AG10803 (cell line): ENCODE results near the gene TTLL10.

Source experiments
- DNase-seq: peaks from one replicate; pipeline ENCODE4 v3.0.0; 2010; ENCODE audit warnings: low read depth
- H3K4me3 ChIP-seq: 2 replicates; pipeline ENCODE4 v1.5.1; 2011; ENCODE audit warnings: mild to moderate bottlenecking, low read length, control low read depth
- TF ChIP-seq, protein P1 (sequence below): conservative IDR thresholded peaks from 2 replicates; pipeline ENCODE4 v1.5.1; 2011; ENCODE audit warnings: mild to moderate bottlenecking, low read length, control low read depth, inconsistent platforms

Gene TTLL10

DNA sequence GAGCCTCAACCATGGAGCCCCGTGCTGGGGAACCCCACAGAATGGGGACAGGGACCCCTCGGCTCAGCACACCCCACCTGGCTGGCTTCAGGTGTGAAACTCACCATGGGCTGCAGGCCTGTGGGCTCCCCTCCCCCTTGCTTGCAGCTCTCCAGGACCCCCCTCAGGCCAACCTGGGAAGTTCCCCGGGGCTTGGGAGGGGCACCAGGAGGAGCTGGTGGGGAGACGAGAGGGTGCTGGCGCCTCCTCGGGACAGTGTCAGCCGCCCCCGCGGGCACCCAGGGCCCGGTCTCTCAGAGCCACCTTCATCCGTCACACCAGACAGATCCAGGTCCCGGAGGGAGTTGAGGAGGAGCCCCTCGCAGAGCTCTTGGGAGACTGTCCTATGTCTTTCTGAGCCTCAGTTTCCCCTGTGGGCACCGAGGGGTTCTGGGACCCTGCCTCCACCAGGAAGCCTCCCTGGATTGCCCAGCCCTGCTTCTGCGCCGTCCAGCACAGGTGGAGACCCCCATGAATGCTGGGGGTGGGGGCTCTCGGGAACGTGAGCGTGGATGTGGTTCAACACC is 33.4 kb downstream of the TTLL10 start:
- no peak overlapping the region for H3K4me3 ChIP-seq
- TF ChIP-seq, protein P1, sequence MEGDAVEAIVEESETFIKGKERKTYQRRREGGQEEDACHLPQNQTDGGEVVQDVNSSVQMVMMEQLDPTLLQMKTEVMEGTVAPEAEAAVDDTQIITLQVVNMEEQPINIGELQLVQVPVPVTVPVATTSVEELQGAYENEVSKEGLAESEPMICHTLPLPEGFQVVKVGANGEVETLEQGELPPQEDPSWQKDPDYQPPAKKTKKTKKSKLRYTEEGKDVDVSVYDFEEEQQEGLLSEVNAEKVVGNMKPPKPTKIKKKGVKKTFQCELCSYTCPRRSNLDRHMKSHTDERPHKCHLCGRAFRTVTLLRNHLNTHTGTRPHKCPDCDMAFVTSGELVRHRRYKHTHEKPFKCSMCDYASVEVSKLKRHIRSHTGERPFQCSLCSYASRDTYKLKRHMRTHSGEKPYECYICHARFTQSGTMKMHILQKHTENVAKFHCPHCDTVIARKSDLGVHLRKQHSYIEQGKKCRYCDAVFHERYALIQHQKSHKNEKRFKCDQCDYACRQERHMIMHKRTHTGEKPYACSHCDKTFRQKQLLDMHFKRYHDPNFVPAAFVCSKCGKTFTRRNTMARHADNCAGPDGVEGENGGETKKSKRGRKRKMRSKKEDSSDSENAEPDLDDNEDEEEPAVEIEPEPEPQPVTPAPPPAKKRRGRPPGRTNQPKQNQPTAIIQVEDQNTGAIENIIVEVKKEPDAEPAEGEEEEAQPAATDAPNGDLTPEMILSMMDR, result no peak
- DNase-seq, result no peak

DNA sequence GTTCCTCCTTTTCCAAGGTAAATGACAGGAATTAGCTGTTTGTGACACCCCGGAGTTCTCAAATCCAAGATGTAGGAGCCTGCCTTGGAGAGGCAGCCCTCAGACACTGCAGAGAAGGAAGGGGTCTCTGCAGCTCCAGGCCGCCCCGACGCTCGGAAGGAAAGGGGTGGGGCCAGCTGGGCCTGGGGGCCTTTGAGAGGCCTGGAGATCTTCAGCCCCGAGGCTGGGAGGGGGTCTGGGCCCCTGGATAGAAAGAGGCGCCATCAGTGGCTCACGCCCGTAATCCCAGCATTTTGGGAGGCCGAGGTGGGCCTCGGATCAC is 33.9 kb downstream of the TTLL10 start:
- no peak for DNase-seq
- no peak overlapping the region for H3K4me3 ChIP-seq
- TF ChIP-seq, protein P1, result no peak

DNA sequence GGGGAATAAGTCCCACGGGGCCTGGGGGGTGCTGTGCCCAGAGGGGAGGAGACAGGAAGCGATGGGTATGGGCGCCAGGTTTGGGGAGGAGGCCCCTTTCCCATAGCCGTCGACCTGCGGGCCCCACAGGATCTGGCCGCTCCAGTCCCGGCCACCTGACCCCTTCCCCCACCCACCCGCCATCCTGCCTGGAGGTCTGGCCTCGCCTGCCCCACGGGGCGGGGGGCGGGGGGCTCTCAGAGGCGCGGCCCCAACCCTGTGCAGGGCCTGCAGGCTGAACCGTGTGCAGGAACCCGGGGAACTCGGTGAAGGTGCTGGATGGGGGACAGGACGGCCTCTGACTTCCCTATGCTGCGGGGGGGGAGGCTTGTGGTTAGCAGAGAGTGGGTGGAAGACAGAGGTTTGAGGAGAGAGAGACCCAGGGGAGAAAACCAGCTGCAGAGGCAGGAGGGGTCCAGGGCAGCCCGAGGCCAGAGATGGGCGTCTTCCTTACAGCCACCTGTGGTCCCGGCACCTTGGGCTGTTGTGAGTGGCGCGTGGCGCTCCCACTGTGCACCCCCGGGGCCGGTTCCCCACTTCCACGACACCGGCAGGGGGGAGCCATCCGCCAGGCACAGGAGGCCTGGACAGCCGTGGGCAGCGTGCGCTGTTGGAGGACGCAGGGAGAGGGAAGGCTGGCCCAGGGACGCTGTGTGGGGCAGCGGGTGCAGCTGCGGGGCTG is 35.2 kb downstream of the TTLL10 start:
- no peak overlapping the region; the same call in 1 of the 2 replicates for H3K4me3 ChIP-seq
- DNase-seq, result no peak
- TF ChIP-seq, protein P1, result no peak

DNA sequence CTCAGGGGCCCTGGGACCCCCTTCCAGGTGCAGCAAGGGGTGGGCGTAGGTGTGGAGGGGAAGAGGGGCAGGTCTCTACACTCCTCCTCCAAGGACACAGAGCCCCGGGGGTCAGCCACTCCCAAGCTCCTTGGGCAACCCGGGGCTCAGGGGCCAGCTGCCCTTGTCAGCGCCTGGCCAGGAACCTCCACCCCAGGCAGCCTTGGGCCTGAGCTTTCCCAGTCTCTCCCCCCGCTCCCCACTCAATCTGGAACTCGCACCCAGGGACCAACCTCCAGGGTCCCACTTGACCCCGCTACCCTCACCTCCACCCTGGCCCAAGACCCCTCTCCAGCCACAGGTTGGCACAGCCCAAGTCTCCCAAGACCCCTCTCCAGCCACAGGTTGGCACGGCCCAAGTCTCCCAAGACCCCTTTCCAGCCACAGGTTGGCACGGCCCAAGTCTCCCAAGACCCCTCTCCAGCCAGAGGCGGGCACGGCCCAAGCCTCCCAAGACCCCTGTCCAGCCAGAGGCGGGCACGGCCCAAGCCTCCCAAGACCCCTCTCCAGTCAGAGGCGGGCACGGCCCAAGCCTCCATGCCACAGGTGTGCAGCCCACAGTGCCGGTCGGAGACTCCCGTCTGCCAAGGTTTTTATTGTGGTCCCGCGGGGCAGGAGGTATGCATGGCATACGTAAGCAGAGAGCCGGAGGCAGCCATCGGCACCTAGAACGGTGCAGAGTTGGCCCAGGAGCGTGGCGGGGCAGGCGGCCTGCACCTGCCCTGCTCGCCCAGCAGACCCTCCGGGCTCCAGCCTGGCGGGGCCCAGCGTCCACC is 37.3 kb downstream of the TTLL10 start:
- DNase-seq, result no peak
- TF ChIP-seq, protein P1, result no peak
- H3K4me3 ChIP-seq, result no peak overlapping the region

DNA sequence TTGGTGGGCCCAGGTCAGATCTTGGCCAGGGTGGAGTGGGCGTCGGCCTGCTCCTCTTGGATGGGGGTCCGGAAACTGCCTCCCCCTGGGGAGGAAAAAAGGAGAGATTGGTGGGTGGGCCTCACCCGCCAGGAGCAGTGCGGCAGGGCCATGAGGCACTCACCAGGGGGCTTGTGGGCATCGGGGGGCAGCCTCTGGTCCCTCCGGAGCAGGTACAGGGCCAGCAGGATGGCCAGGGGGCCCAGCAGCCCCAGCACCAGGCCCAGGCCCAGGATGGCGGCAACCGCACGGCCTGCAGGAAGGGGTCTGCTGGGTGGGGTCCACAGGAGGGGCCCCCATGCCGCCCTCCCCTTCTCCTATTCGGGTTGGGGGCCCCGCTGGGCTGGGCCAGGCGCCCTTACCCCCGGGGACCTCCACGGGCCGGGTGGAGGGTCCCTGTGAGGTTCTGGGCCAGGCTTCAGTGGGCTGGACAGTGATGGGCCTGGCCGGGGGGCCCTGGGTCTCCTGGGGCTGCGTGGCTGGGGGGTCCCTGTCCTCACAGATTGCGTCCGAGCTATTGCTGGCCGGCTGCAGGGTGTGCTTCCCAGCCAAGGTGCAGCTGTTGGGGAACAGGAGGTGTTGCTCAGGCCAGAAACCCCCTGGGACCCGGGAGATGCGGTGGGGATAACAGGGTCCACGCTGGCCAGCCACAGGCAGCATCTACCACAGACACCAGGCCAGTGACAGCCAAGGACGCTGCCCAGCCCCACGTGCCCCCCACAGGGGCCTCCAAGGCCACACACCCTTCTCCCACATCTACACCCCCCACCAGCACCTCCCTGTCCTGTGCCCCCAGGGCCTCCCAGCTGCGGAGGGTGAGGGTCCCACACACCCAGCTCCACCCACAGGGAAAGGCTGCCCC is 38.1 kb downstream of the TTLL10 start:
- TF ChIP-seq, protein P1, result no peak
- no peak for DNase-seq
- no peak overlapping the region for H3K4me3 ChIP-seq

DNA sequence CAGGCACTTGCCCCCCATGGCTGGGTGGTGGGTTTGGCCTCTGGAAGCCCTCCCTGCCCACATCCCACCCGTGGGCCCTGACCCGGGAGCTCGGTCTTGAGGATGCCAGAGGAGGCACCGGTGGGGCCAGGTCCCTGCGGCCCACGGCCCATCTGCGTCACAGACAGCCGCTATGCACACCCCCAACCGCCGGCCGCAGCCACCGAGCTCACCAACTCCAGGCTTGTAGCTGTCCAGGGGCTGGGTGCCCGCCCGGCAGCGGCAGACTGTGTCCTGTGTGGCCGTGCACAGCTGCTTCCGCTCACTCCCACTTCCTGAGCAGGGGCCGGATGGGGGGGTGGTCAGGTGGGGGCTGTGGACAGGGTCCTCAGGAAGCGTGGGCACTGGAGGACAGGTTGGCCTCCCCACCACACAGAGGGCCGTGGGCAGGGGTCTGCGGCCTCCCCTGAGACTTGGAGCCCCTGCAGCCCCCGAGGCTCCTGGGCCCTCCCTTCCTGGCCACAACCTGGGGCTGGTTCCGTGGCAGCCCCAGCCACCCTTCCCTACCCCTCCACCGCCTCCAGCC is 39.2 kb downstream of the TTLL10 start:
- H3K4me3 ChIP-seq, result no peak overlapping the region
- DNase-seq, result no peak
- TF ChIP-seq, protein P1, result no peak
